Measurements from ENCODE around the gene HBB.
"Not testable (repeated sequence)": the region's sequence is repeated elsewhere in the genome, so short reads cannot be mapped to it uniquely, and the experiment has no call there.

Gene HBB

DNA sequence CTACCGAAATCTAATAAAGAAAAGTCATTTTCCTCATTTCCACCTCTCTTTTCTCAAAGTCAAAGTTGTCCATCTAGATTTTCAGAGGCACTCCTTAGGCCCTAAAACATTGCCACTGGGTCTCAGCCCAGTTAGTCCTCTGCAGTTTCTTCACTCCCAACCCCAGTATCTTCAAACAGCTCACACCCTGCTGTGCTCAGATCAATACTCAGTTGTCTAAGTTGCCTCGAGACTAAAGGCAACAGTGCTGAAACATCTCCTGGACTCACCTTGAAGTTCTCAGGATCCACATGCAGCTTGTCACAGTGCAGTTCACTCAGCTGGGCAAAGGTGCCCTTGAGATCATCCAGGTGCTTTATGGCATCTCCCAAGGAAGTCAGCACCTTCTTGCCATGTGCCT lies 27.2 kb upstream of the HBB start:
- H3K27me3 ChIP-seq (ENCODE audit: insufficient read depth, low read length); H3K27ac ChIP-seq (ENCODE audit: low read length); H3K9ac ChIP-seq (ENCODE audit: low read depth, low read length); H3K9me3 ChIP-seq (ENCODE audit: insufficient read depth, low read depth, low read length); H3K36me3 ChIP-seq (ENCODE audit: insufficient read depth, low read depth, low read length); H3K4me3 ChIP-seq (ENCODE audit: low read length): not testable (repeated sequence)
- peaks cover 14% of the 10 kb centered on the region for H3K4me1 ChIP-seq (ENCODE audit: insufficient read depth, low read length)

DNA sequence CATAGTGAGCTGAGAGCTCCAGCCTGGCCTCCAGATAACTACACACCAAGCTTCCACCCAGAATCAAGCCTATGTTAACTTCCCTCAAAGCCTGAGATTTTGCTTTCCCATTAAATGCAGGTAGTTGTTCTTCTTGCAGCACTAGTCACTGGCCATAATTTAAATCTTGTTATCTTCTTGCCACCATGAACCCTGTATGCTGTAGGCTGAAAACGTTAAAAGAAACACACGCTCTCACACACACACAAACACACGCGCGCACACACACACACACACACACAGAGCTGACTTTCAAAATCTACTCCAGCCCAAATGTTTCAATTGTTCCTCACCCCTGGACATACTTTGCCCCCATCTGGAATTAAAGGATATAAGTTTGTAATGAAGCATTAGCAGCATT lies 26.6 kb upstream of the HBB start:
- H3K9me3 ChIP-seq (ENCODE audit: insufficient read depth, low read depth, low read length); H3K4me3 ChIP-seq (ENCODE audit: low read length); H3K27me3 ChIP-seq (ENCODE audit: insufficient read depth, low read length); H3K36me3 ChIP-seq (ENCODE audit: insufficient read depth, low read depth, low read length); H3K27ac ChIP-seq (ENCODE audit: low read length); H3K9ac ChIP-seq (ENCODE audit: low read depth, low read length): not testable (repeated sequence)
- peaks cover 14% of the 10 kb centered on the region for H3K4me1 ChIP-seq (ENCODE audit: insufficient read depth, low read length)

DNA sequence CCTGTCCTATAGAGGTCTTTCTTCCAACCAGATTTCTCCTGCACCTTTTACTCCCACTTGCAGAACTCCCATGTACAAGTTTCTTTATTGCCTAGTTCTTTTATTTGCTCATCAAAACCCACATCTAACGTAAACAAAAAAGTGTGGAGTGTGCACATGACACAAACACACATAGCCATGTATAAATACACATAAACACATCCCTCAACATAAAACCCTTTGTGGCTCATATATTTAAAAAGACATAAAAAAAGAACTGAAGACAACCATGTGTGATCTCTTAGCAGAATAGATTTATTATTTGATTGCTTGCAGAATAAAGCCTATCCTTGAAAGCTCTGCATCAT lies 26.0 kb upstream of the HBB start:
- no peak overlapping the region for H3K4me3 ChIP-seq (ENCODE audit: low read length)
- H3K4me1 ChIP-seq (ENCODE audit: insufficient read depth, low read length): peaks cover 10% of the 10 kb centered on the region
- no peaks in the 10 kb centered on the region for H3K9me3 ChIP-seq (ENCODE audit: insufficient read depth, low read depth, low read length)
- H3K27me3 ChIP-seq (ENCODE audit: insufficient read depth, low read length): no peaks in the 10 kb centered on the region; the same call in 1 of the 2 replicates
- H3K36me3 ChIP-seq (ENCODE audit: insufficient read depth, low read depth, low read length): no peaks in the 10 kb centered on the region
- H3K27ac ChIP-seq (ENCODE audit: low read length): no peak overlapping the region
- H3K9ac ChIP-seq (ENCODE audit: low read depth, low read length): no peak overlapping the region

DNA sequence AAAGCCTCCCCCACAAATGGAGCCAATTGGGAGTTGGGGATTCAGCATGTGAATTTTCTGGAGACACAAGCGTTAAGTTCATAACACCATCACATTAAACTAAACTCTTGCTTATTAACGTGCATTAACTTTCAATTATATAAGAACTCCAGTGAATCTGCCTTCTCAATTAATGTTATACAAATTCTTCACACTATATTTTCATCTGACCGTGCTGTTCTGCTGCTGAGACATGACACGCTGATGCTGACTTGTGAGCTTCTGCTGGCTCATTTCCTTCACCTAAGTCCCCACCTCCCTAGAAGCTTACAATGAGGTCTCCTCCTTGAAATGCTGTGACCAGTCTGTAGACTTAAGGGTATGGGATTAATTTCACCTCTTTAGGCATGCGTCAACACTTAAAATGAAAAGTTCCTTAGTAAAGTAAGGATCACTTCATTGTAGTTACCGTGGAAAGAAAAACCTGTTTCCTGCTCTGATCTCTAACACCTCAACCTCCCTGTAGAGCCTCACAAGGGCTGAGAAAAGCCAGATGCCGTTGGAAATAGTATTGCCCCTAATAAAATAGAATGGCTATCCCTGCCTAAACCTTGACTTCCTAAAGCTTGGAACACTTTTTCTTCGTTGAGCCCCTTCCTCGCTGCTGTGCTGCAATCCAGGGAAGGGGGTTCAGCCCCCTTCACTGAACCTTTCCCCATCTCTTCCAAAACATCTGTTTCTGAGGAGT lies 25.5 kb upstream of the HBB start:
- no peak overlapping the region for H3K9ac ChIP-seq (ENCODE audit: low read depth, low read length)
- H3K4me1 ChIP-seq (ENCODE audit: insufficient read depth, low read length): peaks cover 5% of the 10 kb centered on the region

DNA sequence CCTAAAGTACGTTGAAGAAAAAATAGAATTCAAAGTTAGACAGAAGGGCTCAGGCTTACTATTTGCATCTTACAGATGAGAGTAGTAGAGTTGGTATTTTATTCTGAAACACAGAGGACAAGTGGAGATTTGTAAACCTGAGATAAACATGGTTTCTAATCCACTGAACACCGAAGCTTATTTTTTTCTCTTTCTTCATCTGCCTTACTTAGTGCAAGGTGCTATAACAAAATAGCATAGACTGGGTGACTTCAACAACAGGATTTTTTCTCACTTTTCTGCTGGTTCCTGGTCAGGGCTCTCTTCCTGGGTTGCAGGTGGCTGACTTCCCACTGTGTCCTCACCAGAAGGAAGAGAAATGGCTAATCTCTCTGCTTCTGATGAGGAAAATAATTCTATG lies 24.9 kb upstream of the HBB start:
- Histone ChIP-seq H3K9me3 (ENCODE audit: insufficient read depth, low read depth, low read length) (no peaks in the 10 kb centered on the region), H3K4me3 (ENCODE audit: low read length) (no peak overlapping the region), H3K36me3 (ENCODE audit: insufficient read depth, low read depth, low read length) (no peaks in the 10 kb centered on the region), H3K27ac (ENCODE audit: low read length) (no peak overlapping the region), H3K4me1 (ENCODE audit: insufficient read depth, low read length) (peaks cover under 1% of the 10 kb centered on the region), H3K9ac (ENCODE audit: low read depth, low read length) (no peak overlapping the region), H3K27me3 (ENCODE audit: insufficient read depth, low read length) (no peaks in the 10 kb centered on the region; the same call in 1 of the 2 replicates)

More for the DNA sequence above, 25.5 kb upstream of the HBB start:
- H3K27me3 ChIP-seq (ENCODE audit: insufficient read depth, low read length): no peaks in the 10 kb centered on the region; the same call in 1 of the 2 replicates
- H3K4me3 ChIP-seq (ENCODE audit: low read length): no peak overlapping the region
- H3K9me3 ChIP-seq (ENCODE audit: insufficient read depth, low read depth, low read length): no peaks in the 10 kb centered on the region
- H3K27ac ChIP-seq (ENCODE audit: low read length): no peak overlapping the region
- H3K36me3 ChIP-seq (ENCODE audit: insufficient read depth, low read depth, low read length): no peaks in the 10 kb centered on the region

DNA sequence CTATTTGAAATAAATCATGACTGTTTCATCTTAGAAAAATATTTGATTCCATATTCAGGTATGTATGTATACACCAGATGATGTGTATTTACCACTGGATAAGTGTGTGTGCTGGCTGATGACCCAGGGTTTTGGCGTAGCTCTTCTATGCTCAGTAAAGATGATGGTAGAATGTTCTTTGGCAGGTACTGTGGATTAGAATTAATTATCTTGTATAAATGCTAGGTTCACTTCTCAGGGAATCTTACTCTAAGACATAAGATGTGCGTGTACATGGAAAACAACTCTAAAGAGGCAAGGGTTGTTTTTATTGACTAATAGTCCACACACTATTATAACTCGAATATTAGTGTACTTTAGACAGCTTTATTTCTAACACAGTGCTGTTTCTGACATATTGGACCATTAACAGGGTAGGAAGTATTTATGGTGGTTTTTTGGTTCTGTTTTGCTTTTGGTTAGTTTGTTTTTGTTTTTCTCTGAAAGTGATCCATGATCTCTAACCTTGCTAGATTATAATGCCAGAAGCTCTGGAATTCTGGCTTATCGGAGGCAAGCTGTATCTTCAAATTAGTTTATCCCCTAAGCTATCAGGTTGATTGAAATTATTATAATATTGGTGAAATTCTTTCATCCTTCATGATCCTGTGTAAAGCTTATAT lies 23.8 kb upstream of the HBB start:
- Histone ChIP-seq H3K27ac (ENCODE audit: low read length) (no peak overlapping the region), H3K9me3 (ENCODE audit: insufficient read depth, low read depth, low read length) (no peaks in the 10 kb centered on the region), H3K9ac (ENCODE audit: low read depth, low read length) (no peak overlapping the region), H3K36me3 (ENCODE audit: insufficient read depth, low read depth, low read length) (no peaks in the 10 kb centered on the region), H3K4me1 (ENCODE audit: insufficient read depth, low read length) (no peaks in the 10 kb centered on the region), H3K4me3 (ENCODE audit: low read length) (no peak overlapping the region), H3K27me3 (ENCODE audit: insufficient read depth, low read length) (no peaks in the 10 kb centered on the region)

DNA sequence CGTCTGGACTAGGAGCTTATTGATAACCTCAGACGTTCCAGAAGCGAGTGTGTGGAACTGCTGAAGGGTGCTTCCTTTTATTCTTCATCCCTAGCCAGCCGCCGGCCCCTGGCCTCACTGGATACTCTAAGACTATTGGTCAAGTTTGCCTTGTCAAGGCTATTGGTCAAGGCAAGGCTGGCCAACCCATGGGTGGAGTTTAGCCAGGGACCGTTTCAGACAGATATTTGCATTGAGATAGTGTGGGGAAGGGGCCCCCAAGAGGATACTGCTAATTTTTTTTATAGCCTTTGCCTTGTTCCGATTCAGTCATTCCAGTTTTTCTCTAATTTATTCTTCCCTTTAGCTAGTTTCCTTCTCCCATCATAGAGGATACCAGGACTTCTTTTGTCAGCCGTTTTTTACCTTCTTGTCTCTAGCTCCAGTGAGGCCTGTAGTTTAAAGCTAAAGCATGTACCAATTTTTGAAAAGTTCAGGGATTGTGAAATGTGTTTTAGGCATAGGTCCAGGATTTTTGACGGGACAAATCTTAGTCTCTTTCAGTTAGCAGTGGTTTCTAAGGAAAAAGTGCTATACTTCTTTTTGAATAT lies 23.0 kb upstream of the HBB start, which contains the start of gene HBG1:
HBG1 (minus strand) TSS at position 51 of the 590 bp plus-strand sequence. CDS start 53 bp downstream, outside the sequence.
- not testable (repeated sequence) for H3K27me3 ChIP-seq (ENCODE audit: insufficient read depth, low read length); H3K36me3 ChIP-seq (ENCODE audit: insufficient read depth, low read depth, low read length); H3K4me3 ChIP-seq (ENCODE audit: low read length); H3K9ac ChIP-seq (ENCODE audit: low read depth, low read length); H3K27ac ChIP-seq (ENCODE audit: low read length); H3K9me3 ChIP-seq (ENCODE audit: insufficient read depth, low read depth, low read length); H3K4me1 ChIP-seq (ENCODE audit: insufficient read depth, low read length)

DNA sequence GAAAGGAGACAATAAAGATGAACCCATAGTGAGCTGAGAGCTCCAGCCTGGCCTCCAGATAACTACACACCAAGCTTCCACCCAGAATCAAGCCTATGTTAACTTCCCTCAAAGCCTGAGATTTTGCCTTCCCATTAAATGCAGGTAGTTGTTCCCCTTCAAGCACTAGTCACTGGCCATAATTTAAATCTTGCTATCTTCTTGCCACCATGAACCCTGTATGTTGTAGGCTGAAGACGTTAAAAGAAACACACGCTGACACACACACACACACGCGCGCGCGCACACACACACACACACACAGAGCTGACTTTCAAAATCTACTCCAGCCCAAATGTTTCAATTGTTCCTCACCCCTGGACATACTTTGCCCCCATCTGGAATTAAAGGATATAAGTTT lies 21.6 kb upstream of the HBB start:
- H3K9ac ChIP-seq (ENCODE audit: low read depth, low read length); H3K4me3 ChIP-seq (ENCODE audit: low read length); H3K27me3 ChIP-seq (ENCODE audit: insufficient read depth, low read length); H3K9me3 ChIP-seq (ENCODE audit: insufficient read depth, low read depth, low read length); H3K36me3 ChIP-seq (ENCODE audit: insufficient read depth, low read depth, low read length); H3K4me1 ChIP-seq (ENCODE audit: insufficient read depth, low read length); H3K27ac ChIP-seq (ENCODE audit: low read length): not testable (repeated sequence)

DNA sequence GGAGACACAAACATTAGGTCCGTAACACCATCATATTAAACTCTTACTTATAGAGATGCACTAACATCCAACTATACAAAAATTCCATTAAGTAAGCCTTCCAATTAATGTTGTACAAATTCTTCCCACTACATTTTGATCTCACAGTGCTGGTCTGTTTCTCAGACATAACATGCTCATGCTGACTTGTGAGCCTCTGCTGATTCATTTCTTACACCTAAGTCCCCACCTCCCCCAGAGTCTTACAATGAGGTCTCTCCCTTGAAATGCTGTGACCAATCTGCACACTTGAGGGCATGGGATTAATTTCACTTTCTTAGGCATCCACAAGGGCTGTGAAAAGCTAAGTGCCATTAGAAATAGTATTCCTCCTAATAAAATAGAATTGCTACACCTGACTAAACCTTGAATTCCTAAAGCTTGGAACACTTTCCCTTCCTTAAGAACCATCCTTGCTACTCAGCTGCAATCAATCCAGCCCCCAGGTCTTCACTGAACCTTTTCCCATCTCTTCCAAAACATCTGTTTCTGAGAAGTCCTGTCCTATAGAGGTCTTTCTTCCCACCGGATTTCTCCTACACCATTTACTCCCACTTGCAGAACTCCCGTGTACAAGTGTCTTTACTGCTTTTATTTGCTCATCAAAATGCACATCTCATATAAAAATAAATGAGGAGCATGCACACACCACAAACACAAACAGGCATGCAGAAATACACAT lies 20.8 kb upstream of the HBB start:
- Histone ChIP-seq H3K27me3 (ENCODE audit: insufficient read depth, low read length) (no peaks in the 10 kb centered on the region), H3K4me1 (ENCODE audit: insufficient read depth, low read length) (no peaks in the 10 kb centered on the region), H3K4me3 (ENCODE audit: low read length) (no peak overlapping the region), H3K27ac (ENCODE audit: low read length) (no peak overlapping the region), H3K36me3 (ENCODE audit: insufficient read depth, low read depth, low read length) (no peaks in the 10 kb centered on the region), H3K9ac (ENCODE audit: low read depth, low read length) (no peak overlapping the region), H3K9me3 (ENCODE audit: insufficient read depth, low read depth, low read length) (no peaks in the 10 kb centered on the region)

DNA sequence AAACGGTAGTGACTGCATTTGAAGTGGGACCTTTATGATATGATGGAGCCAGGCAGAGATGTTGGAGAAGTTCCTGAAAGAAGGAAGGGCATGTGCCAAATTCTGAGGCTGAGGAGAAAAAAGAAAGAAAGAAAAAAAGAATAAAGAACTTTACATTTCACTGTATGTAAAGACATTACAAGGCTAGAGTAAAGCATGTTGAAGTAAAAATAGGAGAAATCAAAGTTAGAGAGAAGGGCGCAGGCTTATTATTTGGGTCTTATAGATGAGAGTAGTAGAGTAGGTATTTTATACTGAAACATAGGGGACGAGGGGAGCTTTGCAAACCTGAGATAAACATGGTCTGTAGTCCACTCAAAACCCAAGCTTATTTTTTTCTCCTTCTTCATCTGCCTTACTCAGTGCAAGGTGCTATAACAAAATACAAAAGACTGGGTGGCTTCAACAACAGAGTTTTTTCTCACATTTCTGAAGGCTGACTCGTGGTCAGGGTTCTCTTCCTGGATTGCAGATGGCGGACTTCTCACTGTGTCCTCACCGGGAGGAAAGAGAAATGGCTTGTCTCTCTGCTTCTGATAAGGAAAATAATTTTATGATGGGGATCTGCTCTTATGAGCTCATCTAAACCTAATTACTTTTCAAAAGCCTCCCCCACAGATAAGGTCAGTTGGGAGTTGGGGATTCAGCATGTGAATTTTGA lies 20.1 kb upstream of the HBB start:
- no peaks in the 10 kb centered on the region for H3K27me3 ChIP-seq (ENCODE audit: insufficient read depth, low read length)
- no peak overlapping the region for H3K27ac ChIP-seq (ENCODE audit: low read length)
- no peaks in the 10 kb centered on the region for H3K36me3 ChIP-seq (ENCODE audit: insufficient read depth, low read depth, low read length)
- H3K4me3 ChIP-seq (ENCODE audit: low read length): no peak overlapping the region
- H3K4me1 ChIP-seq (ENCODE audit: insufficient read depth, low read length): no peaks in the 10 kb centered on the region
- no peaks in the 10 kb centered on the region for H3K9me3 ChIP-seq (ENCODE audit: insufficient read depth, low read depth, low read length)
- no peak overlapping the region for H3K9ac ChIP-seq (ENCODE audit: low read depth, low read length)

DNA sequence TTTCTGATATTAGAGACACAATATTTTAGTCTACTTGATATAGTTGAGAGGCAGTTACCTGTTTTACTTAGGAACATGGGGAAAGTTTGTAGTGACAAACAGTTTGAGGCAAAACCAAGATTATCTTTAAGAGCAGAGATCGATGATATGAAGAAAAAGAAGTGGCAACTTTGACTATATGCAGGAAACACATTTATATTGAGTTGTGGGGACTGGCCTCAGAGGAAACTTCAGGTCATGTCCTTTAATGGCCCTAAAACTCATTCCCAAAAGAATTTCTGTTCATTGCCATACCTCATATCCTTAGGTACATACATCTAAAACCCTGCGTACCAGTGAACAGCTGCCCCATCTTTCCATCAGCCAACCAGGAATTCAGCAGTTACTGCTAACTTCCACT lies 18.3 kb upstream of the HBB start:
- Histone ChIP-seq H3K36me3 (ENCODE audit: insufficient read depth, low read depth, low read length) (no peaks in the 10 kb centered on the region), H3K27ac (ENCODE audit: low read length) (no peak overlapping the region), H3K9ac (ENCODE audit: low read depth, low read length) (no peak overlapping the region), H3K4me1 (ENCODE audit: insufficient read depth, low read length) (no peaks in the 10 kb centered on the region), H3K9me3 (ENCODE audit: insufficient read depth, low read depth, low read length) (no peaks in the 10 kb centered on the region), H3K27me3 (ENCODE audit: insufficient read depth, low read length) (no peaks in the 10 kb centered on the region), H3K4me3 (ENCODE audit: low read length) (no peak overlapping the region)

Measured in iPS-20b (cell line).